Lung microvascular endothelial cell (primary cell): Measurements from ENCODE around the gene GPR55. TPM values are rescaled to one million over a fixed set of nuclear protein-coding genes. Genes with fewer than 3 reads are reported as not detected.
A peak's percentile ranks its signal among the peaks of the same experiment; 100 is the strongest.

Experiments
- DNase-seq, 2 donors: peaks; one replicate each; pipeline versions ENCODE4 v3.0.0 to v3.0.0-alpha.2; 2010; ENCODE audit warnings: low read depth in 2 of 2
- total RNA-seq: library from RNA; depleted of rRNA; stranded (reverse); fragments of >200 nt; gene quantifications from 2 replicates; pipeline ENCODE4 v1.2.1, GENCODE V29; 2014

GPR55 gene
- total RNA-seq, 1 donor from 2014 or later, result not detected

GRCh38 chr2:230868947-230869913 is 55.8 kb downstream of the GPR55 start:
- no peak for DNase-seq

DNA sequence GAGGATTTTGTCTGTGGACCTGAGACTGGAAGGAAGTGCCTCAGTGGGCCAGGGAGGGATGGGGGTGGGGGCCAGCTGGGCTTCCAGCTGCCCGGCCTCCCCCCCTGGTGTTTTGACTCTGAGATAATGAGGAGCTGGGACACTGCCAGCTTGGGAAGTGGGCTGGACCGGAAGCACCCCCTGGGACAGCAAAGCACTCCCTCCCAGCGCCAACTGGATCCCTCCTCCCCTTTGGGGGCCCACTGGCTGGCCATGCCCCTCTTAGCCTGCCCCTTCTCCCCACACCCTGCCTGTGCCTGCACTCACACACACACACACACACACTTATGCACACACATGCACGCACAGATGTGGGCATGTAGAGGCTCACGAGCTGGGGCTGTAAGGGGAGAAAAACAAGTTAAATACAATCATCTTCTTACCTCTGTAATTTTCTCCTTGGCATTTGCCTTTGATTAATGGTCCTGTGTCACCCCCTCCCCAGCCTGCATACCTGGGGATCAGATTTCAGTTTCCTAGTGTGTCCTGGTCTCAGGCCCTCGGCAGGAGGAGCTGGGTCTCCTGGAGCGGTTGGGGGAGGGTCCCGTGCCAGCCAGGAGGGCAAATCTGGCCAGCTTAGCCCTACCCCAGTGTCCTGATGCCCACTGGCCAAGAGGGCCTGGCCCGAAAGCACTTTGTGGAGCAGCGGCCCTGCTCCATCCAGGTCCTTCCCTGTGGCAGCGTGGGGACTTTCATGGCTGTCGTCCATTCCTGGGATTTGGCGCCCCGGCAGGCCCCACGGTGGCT is 56.7 kb downstream of the GPR55 start:
- peak in 1 of 2 donors; percentile 23 for DNase-seq

- DNase-seq, result peak in 1 of 2 donors; percentile 29
These were observed 58.1 kb downstream of the GPR55 start for GRCh38 chr2:230866756-230867523.

DNA sequence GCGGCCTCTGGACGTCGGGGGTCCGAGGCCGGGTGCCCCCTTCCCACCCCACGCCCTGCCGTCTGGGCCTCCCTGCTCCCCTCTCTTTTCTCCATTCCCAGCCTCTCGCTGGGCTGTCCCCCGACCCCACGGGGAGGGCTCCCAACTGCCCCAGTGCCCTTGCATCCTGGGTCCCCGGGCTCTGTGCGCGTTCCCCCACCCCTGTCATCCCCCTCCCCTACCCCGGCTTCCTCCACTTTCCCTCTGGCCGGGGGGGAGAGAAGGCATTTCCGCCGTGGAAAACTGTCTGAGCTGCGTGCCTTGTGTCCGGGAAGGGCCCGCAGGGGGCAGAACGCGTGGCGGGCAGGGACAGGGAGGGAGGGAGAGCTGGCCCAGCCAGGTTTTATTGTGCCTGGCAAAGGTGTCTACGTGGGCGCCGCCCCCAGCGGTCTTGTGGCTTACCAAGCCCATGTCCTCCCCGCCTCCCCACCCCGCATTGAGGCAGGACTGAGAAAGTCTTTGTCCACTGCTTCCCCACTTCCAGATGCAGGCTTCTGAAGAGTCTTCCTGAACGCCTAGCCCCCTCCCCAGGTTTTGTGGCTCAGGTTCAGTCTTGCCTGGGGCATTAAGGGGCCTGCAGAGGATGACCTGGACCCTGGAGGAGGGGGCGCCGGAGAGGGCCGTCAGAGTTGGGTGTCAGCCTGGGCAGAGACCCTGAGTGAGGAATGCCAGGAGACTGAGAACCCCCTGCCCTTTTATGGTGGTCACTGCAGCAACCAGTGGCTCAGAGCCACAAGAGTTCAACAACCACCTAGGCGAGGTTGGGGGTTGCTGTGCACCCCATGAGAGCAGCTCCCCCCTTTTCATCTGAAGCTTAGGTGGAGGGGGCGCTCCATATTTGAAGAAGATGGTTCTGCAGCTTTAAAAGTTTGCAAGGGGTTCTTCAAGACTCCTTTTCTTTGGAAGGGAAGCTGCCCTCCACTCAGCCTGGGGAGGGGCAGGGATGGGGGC is 59.0 kb downstream of the GPR55 start:
- peak in 1 of 2 donors; percentile 60 for DNase-seq

DNA sequence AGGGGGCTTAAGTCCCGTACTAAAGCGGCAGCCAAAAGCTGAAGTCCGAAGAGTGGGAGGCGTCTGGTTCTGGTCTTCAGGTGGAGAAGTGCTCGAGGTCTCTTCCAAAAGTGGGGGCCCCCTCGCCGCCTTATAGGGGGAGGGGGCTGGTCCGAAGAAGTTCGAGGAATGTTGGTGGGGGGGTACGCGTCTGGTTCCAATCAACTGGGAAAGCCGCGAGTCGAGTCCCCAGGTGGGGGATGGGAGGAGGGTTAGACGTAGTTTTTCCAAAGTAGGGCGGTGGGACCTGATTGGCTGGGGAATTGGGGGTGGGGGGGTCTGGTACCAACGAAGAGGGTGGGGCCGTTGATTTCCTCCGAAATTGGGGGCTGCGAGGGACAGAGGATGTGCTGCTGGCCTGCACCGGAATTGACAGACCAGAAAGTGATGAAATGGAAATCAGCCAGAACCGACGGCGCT is 59.7 kb downstream of the GPR55 start:
- DNase-seq, result no peak

- DNase-seq, result peak; percentile 17 to 45
These were observed 60.3 kb downstream of the GPR55 start, which contains the start of gene ITM2C for GRCh38 chr2:230864605-230865306. Gene ITM2C (plus strand): TSS chr2:230864942. CDS start chr2:230865026, 84 bp downstream.

DNA sequence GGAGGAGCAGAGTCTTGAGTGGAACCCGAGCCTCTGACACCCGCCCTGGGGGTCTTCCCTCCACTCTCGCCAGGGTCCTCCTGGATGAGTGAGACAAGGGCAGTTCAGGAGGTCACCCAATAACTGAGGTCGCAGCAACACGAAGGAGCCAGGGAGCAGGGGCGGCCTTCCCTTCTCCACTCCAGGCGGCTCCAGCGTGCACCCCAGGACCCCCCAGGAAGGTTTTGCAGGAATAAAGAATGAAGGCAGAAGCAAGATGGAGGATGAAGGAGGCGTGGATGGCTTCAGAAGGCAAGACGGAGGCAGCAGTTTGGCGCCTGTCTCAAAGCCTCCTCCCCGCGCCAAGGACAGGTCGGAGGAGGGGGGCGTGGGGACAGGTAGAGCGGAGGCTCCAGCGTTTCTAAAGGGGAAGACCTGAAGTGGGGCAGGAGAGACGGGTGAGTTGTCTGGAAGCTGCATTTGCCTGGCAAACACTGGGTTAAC is 60.9 kb downstream of the GPR55 start:
- DNase-seq, result no peak

- DNase-seq, result no peak
These were observed 61.5 kb downstream of the GPR55 start for GRCh38 chr2:230863442-230864121.

DNA sequence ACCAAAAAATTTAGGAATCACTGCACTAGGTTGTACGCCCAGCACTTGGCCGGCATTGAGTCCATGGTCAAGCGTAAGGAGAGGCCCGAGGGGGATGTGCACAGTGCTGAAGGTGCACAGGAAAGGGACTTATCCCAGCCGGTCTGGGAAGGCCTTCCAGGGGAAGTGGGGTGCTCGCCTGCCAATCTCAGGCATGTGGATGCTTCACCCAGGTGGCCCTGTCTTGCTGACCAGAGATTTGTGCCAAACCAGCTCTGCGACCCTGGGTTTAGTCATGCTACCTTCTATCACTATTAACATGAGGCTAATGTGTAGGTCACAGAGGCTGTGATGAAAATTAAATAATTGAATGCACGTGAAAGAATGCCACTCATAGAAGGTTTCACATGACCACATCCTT is 62.0 kb downstream of the GPR55 start:
- no peak for DNase-seq

DNA sequence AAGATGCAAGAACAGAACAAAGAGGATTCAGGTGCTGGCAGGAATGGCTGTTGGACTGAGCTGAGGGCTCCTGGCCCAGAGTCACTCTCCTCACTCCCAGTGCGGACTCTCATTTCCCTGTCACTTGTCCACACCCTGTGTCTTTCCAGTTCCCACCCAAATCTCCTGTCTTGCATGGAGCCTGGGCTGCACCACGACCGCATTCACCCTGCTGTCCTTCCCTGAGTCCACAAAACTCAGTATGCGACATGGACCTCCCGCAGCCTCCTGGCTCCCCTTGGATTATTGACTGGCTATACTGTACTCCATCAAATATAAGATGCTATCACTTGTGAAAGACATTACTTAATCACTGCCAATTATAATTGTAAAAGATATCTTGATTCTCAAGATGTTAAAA is 62.8 kb downstream of the GPR55 start:
- DNase-seq, result no peak

DNA sequence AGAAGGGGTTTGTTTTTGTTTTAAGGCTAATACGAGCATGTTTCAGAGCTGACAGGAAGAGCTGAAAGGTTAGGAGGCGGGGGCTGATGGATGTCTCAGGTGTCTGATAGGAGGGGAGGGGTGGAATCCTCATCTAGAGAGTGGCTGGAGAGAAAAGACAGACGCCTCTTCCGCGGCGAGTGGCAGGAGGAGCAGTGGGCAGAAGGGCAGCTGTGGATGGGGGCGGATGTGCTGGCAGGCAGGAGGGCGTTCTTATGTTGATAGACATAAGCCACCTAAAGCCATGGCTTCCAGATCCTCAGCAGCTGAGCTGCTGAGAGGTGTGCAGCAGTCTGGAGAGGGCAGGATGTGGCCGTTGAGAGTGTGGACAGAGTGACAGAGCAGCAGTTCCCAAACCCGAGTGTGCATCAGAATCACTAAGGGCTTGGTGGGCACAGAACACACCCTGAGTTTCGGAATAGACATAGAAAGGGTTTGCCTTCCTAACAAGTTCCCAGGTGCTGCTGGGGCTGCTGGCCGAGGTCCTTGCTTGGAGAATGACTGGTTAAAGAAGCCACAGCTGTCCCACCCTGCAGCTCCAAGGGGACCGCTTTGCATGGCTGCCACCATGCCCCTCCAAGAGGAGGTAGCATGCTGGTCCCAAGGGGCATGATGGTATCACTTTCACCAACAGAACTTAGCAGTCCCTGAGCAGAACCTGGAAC is 63.3 kb downstream of the GPR55 start:
- DNase-seq, result no peak

Other genes starting within 250 kb of the GPR55 start
- gene CAB39, start 212.4 kb downstream of the GPR55 start, total RNA-seq, result 46.6 and 50.2 TPM in 2 replicates
- 26.4 and 91.7 TPM in 2 replicates for gene ITM2C, start 60.3 kb downstream of the GPR55 start, total RNA-seq
- gene SPATA3, start 70.9 kb upstream of the GPR55 start, total RNA-seq, result not detected in 2 replicates
- 2.0 and 3.4 TPM in 2 replicates for gene C2orf72, start 112.3 kb upstream of the GPR55 start, total RNA-seq
- gene PSMD1, start 131.6 kb upstream of the GPR55 start, total RNA-seq, result 103 and 115 TPM in 2 replicates
- 2.0 and 3.0 TPM in 2 replicates for gene HTR2B, start 199.8 kb upstream of the GPR55 start, total RNA-seq